ENCODE measurements around the gene SV2C.
"Not testable (repeated sequence)": the region's sequence is repeated elsewhere in the genome, so short reads cannot be mapped to it uniquely, and the experiment has no call there.

Gene SV2C

GRCh38 chr5:76086095-76086494 is 2.9 kb downstream of the SV2C start:
- Histone ChIP-seq H3K9me3 (peaks cover 0 to 4% (median 0%) of the 10 kb centered on the region in 3 donors), H3K27me3 (peaks cover 0 to 37% of the 10 kb centered on the region in 2 donors), H3K36me3 (no peaks in the 10 kb centered on the region), H3K4me3 (no peak overlapping the region), H3K4me1 (peaks cover 0 to 36% (median 26%) of the 10 kb centered on the region in 4 donors), H3K27ac (no peak overlapping the region)
- intact Hi-C loops (cut with DNase I; ENCODE audit: low total_unique reads): no loop called here
- DNase-seq: no peak
- TF ChIP-seq CTCF (IDR thresholded peaks at IDR 0.05): no peak

GRCh38 chr5:76089156-76089555 is 6.0 kb downstream of the SV2C start:
- H3K27ac ChIP-seq; H3K36me3 ChIP-seq; H3K9me3 ChIP-seq; DNase-seq; H3K4me1 ChIP-seq; H3K4me3 ChIP-seq; intact Hi-C loops (cut with DNase I; ENCODE audit: low total_unique reads): not testable (repeated sequence)
- peaks cover 0 to 16% of the 10 kb centered on the region in 2 donors for H3K27me3 ChIP-seq

- intact Hi-C loops (cut with DNase I; ENCODE audit: low total_unique reads): no loop called here
- H3K4me3 ChIP-seq: no peak overlapping the region
- H3K27me3 ChIP-seq: no peaks in the 10 kb centered on the region
- H3K9me3 ChIP-seq: peaks cover 0 to 4% (median 0%) of the 10 kb centered on the region in 3 donors
- TF ChIP-seq CTCF (IDR thresholded peaks at IDR 0.05): no peak
- no peaks in the 10 kb centered on the region for H3K4me1 ChIP-seq
- no peaks in the 10 kb centered on the region for H3K36me3 ChIP-seq
- DNase-seq: no peak
- H3K27ac ChIP-seq: no peak overlapping the region
Observed at GRCh38 chr5:76091351-76091750, 8.2 kb downstream of the SV2C start.

- intact Hi-C loops (cut with DNase I; ENCODE audit: low total_unique reads): no loop called here
- no peak for DNase-seq
Observed at GRCh38 chr5:76099286-76099702, 16.1 kb downstream of the SV2C start.

GRCh38 chr5:76099756-76100155 is 16.6 kb downstream of the SV2C start:
- Histone ChIP-seq H3K4me1 (no peaks in the 10 kb centered on the region), H3K27ac (no peak overlapping the region), H3K4me3 (no peak overlapping the region), H3K9me3 (no peaks in the 10 kb centered on the region), H3K36me3 (no peaks in the 10 kb centered on the region), H3K27me3 (no peaks in the 10 kb centered on the region)
- no peak for DNase-seq
- no peak for TF ChIP-seq CTCF (IDR thresholded peaks at IDR 0.05)
- intact Hi-C loops (cut with DNase I; ENCODE audit: low total_unique reads): no loop called here

More at GRCh38 chr5:76099286-76099702, 16.1 kb downstream of the SV2C start:
- Histone ChIP-seq H3K4me3 (no peak overlapping the region), H3K9me3 (no peaks in the 10 kb centered on the region), H3K36me3 (no peaks in the 10 kb centered on the region), H3K4me1 (no peaks in the 10 kb centered on the region), H3K27ac (no peak overlapping the region), H3K27me3 (no peaks in the 10 kb centered on the region)
- TF ChIP-seq CTCF (IDR thresholded peaks at IDR 0.05): no peak

GRCh38 chr5:76104027-76104426 is 20.8 kb downstream of the SV2C start:
- intact Hi-C loops (cut with DNase I; ENCODE audit: low total_unique reads): no loop called here
- no peak for TF ChIP-seq CTCF (IDR thresholded peaks at IDR 0.05)
- no peaks in the 10 kb centered on the region for H3K4me1 ChIP-seq
- no peaks in the 10 kb centered on the region for H3K27me3 ChIP-seq
- H3K36me3 ChIP-seq: no peaks in the 10 kb centered on the region
- no peak overlapping the region for H3K27ac ChIP-seq
- DNase-seq: no peak
- H3K9me3 ChIP-seq: no peaks in the 10 kb centered on the region
- no peak overlapping the region for H3K4me3 ChIP-seq
